Measurements from ENCODE around the gene CFDP1.

Gene CFDP1

DNA sequence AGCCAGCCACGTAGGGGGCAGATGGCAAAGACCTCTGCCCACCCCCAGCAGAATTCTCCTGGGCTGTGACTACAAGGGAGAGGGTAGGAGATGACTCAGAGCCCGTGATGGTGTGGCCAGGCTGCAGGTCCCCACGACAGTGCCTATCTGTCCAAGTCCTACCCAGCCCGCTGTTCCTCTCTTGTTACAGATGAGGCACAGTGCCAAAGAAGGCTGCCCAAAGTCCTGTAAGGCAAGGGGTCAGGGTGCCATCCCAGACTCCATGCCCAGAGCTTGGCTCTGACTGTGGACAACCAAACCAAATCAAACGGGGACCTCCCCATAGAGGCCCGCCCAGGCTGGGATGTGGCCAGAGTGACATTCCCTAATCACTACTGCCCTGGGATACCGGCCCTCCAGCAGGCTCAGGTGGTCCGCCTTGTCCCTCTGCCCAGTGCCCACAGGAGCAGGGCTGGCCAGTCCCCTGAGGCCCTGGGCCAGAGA lies 169.3 kb downstream of the CFDP1 start:
- DNase-seq = no peak

- no peak for DNase-seq
These were observed 169.9 kb downstream of the CFDP1 start for GRCh38 chr16:75263291-75263962.

GRCh38 chr16:75262800-75263127 lies 170.5 kb downstream of the CFDP1 start:
- DNase-seq = no peak

DNA sequence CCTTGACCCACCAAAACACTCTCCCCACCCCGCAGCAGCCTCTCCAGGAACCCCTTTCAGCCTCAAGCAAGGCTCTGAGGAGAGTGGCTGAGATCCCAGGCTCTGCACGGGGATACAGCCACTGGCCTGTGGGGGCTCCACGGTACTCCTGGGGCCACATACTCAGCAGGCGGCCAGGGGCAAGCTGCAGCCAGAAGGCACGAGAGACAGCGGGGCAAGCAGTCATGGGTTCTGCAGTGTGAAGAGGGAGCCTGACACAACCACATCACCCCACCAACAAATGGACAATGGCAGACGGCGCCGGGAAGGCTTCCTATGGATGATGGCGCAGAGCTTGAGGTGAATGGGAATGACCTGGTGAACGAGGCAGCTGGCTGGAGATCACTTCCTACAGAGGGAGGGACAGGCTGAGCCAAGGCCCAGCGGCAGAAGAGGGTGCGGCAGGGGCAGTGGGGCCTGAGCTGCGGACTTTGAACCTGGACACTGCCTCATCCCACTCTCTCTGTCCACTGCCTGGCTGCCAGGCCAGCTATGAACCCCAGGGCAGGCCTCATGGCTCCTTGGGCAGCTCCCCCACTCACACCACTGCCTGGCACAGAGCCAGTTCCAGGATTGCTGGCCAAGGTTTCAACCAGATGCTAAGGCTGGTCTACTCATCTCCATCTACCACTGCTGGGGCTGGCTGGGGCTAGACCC lies 171.1 kb downstream of the CFDP1 start:
- no peak for DNase-seq

DNA sequence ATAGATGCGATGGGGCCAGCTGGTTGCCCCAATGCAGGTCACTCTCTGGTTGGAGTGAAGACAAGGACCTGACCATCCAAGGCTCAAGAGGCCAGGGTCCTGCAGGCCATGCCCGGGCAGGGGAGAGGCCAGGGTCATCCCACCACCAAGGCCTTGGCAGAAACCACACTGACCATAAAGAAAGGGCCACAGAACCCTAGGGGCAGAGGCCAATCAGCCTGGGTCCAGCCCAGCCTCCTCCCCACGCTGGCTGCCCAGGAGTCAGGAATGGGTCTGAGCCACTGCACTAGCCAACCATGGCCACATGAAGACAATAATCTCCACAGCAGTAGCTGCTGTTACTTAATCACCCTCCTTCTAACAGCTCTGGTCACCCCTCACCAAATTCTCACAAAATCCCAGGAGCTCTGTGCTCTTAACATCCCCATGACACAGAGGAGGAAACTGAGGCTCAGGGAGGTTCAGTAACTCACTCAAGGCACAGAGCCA lies 171.7 kb downstream of the CFDP1 start:
- DNase-seq = no peak

GRCh38 chr16:75260851-75261589 lies 172.3 kb downstream of the CFDP1 start:
- DNase-seq = no peak

DNA sequence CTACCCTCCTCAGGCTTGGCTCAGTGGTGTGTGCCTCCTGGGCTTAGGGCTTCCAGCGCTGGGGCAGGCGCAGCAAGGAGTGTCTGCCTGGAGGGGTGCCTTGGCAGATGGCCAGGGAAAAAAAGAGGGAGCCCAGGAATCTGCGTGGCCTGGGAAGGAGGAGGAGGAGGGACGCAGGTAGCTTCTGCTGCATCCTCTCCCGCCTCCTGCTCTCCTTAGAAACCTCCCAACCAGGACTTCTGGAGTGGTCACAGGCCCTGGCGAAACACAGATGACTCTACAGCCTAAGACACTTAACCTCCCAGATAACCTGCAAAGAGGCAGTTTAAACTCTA lies 174.5 kb downstream of the CFDP1 start:
- DNase-seq = no peak

GRCh38 chr16:75257886-75258806 lies 175.2 kb downstream of the CFDP1 start:
- no peak for DNase-seq

GRCh38 chr16:75256696-75257343 lies 176.5 kb downstream of the CFDP1 start:
- no peak for DNase-seq

DNA sequence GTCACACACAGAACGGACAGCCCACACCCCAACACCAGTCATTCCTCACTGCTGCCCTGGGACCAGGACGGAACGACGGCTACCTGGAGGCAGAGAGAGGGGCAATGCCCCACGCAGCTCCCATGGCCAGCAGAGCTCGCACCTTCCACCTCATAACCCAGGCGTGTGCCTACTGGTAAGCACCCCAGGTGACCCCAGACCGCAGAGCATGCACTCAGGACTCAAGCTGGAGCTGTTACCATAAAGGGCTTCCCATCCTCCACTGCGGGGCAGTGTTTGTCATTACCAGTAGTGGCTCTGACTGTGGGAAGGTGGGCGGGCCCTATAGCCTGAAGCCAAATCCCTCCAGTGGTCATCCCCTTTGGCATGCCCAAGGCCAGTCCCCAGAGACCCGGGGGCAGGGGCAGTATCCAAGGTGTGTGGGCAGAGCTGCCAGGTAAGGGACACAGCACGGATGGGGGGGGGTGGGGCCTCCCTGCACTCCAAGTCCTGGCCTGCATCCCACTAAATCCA lies 177.2 kb downstream of the CFDP1 start:
- DNase-seq = no peak

- peak in 1 of 2 experiments; percentile 13 for DNase-seq
These were observed 178.9 kb downstream of the CFDP1 start for GRCh38 chr16:75254359-75254837.

GRCh38 chr16:75252946-75253911 lies 180.1 kb downstream of the CFDP1 start:
- DNase-seq = no peak

GRCh38 chr16:75252049-75252864 lies 181.0 kb downstream of the CFDP1 start:
- DNase-seq = no peak

DNA sequence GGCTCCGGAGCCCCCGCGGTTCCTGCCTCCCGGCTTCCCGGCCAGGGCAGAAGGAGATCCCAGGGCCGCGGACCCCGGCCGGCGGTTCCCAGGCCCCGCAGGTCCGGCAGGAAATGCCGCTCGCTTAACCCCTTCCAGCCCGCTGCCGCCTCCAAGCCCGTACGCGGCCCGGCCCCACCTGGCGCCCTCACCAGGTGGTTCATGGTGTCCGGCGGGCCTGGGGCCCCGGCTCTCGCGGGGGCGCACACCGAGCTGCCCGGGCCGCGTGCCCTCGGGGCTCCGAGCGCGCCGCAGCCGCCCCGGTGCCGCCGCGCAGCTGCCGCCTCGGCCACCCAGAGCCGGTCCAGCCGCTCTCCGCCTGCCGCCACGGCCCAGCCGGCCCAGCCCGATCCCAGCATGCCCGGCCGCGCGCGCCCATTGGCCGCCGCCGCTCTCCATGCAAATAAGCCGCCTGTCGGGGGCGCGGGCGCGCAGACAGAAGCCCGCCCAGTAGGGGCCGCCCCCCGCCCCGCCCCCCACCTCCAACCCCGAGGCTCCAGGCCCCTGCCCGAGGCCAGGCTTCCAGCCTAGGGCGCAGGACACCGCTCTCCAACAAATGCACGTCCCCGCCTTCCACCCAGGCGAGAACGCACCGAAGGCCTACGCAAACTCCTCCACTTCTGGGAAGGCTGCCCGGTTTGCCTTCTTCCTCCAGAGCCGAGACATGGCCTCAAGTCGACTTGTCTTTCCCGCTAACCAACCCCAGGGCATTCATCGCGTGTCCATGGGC lies 181.8 kb downstream of the CFDP1 start, which contains the start of gene BCAR1:
TSS of gene BCAR1 (minus strand) at position 345 of the 769 bp plus-strand sequence. CDS start at position 203, 142 bp downstream.
- peak; percentile 18 to 83 for DNase-seq

GRCh38 chr16:75250809-75251279 lies 182.5 kb downstream of the CFDP1 start:
- peak in 1 of 2 experiments; percentile 50 for DNase-seq

GRCh38 chr16:75250089-75250808 lies 183.1 kb downstream of the CFDP1 start:
- no peak for DNase-seq

GRCh38 chr16:75249441-75249840 lies 183.9 kb downstream of the CFDP1 start:
- no peak for DNase-seq

All from NCI-H526 (cell line).